GM12864 (cell line): ENCODE results near the gene LTBP1.

Source experiments
- DNase-seq: peaks from one replicate; pipeline ENCODE4 v3.0.0-alpha.2; 2011; ENCODE audit warnings: low read depth
- H3K4me3 ChIP-seq: 2 replicates; pipeline ENCODE4 v1.5.1; 2011; ENCODE audit warnings: mild to moderate bottlenecking, low read depth, low read length, control low read depth
- CTCF ChIP-seq: IDR thresholded peaks from 2 replicates; pipeline ENCODE4 v1.5.1; 2011; ENCODE audit warnings: low read depth, mild to moderate bottlenecking, moderate library complexity, low read length, control low read depth, inconsistent platforms; ENCODE audit errors: missing control alignments

The LTBP1 gene

GRCh38 chr2:32946314-32947075 lies at the start of gene LTBP1:
TSS of gene LTBP1 (plus strand) at chr2:32946953. CDS start at chr2:32947325, 372 bp downstream.
- peak within 1 kb of the TSS; percentile 52 for H3K4me3 ChIP-seq
- no peak for DNase-seq
- TF ChIP-seq CTCF = peak; percentile 78

DNA sequence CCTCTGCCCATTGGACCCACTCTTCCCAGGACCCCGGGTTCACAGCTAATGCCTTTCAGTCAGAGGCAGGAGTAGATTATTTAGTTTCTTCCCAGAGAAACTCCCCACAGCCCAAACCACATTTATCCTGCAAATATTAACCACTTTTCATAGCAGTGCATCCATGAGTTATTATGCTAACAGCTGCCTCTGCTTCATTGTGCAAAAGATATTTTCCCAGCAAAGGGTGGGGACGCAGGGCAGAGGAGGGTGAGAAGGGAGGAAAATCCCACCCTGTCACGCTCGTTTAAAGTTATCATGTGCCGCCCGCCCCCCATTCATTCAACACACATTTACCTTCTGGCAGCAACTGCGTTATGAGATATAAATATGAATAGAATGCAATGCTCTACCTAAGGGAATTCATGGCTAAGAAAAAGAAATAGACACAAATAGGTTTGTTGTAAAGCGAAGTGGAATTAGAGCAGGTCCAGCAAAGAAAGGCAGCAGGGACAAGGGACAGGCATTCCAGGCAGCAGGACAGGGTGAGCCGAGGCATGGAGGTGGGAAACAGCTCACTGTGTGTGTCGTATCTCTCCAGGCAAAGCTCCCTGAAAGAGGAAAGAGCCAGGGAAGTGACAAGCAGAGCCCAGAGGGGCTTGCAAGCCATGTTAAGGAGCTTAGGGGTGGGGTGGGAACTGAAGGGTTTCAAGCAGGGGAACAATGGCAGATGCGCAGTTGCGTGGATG lies 46.3 kb upstream of the LTBP1 start:
- TF ChIP-seq CTCF = no peak
- no peak for DNase-seq
- H3K4me3 ChIP-seq = no peak overlapping the region

GRCh38 chr2:32901313-32901712 lies 45.4 kb upstream of the LTBP1 start:
- no peak for TF ChIP-seq CTCF
- no peak for DNase-seq
- no peak overlapping the region for H3K4me3 ChIP-seq

GRCh38 chr2:32902174-32902573 lies 44.6 kb upstream of the LTBP1 start:
- TF ChIP-seq CTCF = no peak
- no peak for DNase-seq
- no peak overlapping the region for H3K4me3 ChIP-seq

- DNase-seq = no peak
- no peak for TF ChIP-seq CTCF
- H3K4me3 ChIP-seq = no peak overlapping the region
Observed at GRCh38 chr2:32902986-32903385, 43.8 kb upstream of the LTBP1 start.

- no peak overlapping the region for H3K4me3 ChIP-seq
- TF ChIP-seq CTCF = no peak
- DNase-seq = no peak
Observed at GRCh38 chr2:32904074-32904473, 42.7 kb upstream of the LTBP1 start.

DNA sequence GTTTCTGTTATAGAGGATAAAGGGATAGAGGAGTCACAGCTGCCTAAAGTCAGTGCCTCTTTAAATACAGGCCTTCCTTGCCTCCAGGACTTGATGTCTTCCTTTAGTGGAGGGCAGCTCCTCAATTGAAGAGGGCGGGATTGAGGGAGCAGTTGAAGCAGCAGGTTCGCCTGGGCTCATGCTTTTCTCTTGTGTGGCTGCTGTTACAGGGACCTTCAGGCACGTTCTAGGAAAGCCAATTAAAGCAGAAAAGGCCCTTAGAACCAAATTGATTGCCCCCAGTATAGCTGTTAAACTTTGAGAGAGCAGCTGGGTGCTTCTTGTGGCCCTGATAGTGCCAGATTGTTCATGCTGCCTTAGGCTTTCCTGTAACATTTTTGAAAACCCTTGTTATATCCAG lies 42.0 kb upstream of the LTBP1 start:
- DNase-seq = no peak
- no peak for TF ChIP-seq CTCF
- no peak overlapping the region for H3K4me3 ChIP-seq
